NB4 (cell line): ENCODE data around the gene BIN1.

ENCODE experiments used
- DNase-seq: peaks from one replicate; pipeline ENCODE4 v3.0.0; 2010; ENCODE audit warnings: low read depth
- H3K4me3 ChIP-seq: one replicate; pipeline ENCODE4 v1.5.1; 2011; ENCODE audit warnings: mild to moderate bottlenecking, low read depth, low read length, moderate library complexity
- CTCF ChIP-seq: IDR thresholded peaks from one replicate; pipeline ENCODE4 v1.5.1; 2012; ENCODE audit warnings: low read depth, low read length
- MAX ChIP-seq: IDR thresholded peaks from 2 replicates; pipeline ENCODE4 v1.6.1; 2011; ENCODE audit warnings: low read depth, low read length
- MYC ChIP-seq: IDR thresholded peaks from 2 replicates; pipeline ENCODE4 v1.6.1; 2011; ENCODE audit warnings: low read depth, low read length
- POLR2A ChIP-seq: IDR thresholded peaks from 2 replicates; pipeline ENCODE4 v1.6.1; 2011; ENCODE audit warnings: mild to moderate bottlenecking; ENCODE audit not compliant: insufficient read length; ENCODE audit errors: extremely low read depth

BIN1 gene

GRCh38 chr2:127068351-127068741 is 38.6 kb downstream of the BIN1 start:
- H3K4me3 ChIP-seq = no peak overlapping the region
- no peak for TF ChIP-seq MYC
- TF ChIP-seq CTCF = no peak
- no peak for TF ChIP-seq MAX
- DNase-seq = no peak

- no peak overlapping the region for H3K4me3 ChIP-seq
- DNase-seq = peak; percentile 79
- peak; percentile 95 for TF ChIP-seq CTCF
- no peak for TF ChIP-seq POLR2A
- peak; percentile 47 for TF ChIP-seq MAX
Measured at GRCh38 chr2:127067620-127068350, 39.2 kb downstream of the BIN1 start.

GRCh38 chr2:127066942-127067341 is 40.0 kb downstream of the BIN1 start:
- no peak for DNase-seq
- no peak overlapping the region for H3K4me3 ChIP-seq
- TF ChIP-seq MYC (no peak), POLR2A (no peak), CTCF (no peak), MAX (no peak)

GRCh38 chr2:127065940-127066318 is 41.0 kb downstream of the BIN1 start:
- no peak overlapping the region for H3K4me3 ChIP-seq
- no peak for DNase-seq
- TF ChIP-seq POLR2A (no peak), MAX (no peak), MYC (no peak), CTCF (no peak)

- TF ChIP-seq POLR2A (no peak), CTCF (no peak), MAX (no peak), MYC (no peak)
- no peak overlapping the region for H3K4me3 ChIP-seq
- no peak for DNase-seq
Measured at GRCh38 chr2:127065299-127065939, 41.5 kb downstream of the BIN1 start.
